Progenitor cell of endocrine pancreas (in vitro differentiated cells): ENCODE measurements around the gene ENGASE. TPM values are rescaled to one million over a fixed set of nuclear protein-coding genes. Genes with fewer than 3 reads are reported as not detected.

Experiments
- DNase-seq: peaks from one replicate; pipeline ENCODE4 v3.0.0; 2021; ENCODE audit warnings: low spot score; ENCODE audit not compliant: unreplicated experiment
- H3K27ac Mint-ChIP-seq: 2 replicates; pipeline ENCODE4 v1.8.0; 2021; ENCODE audit warnings: mild to moderate bottlenecking, moderate library complexity, mixed read lengths
- H3K27me3 Mint-ChIP-seq: 2 replicates; pipeline ENCODE4 v1.8.0; 2021; ENCODE audit warnings: mixed read lengths
- H3K36me3 Mint-ChIP-seq: 2 replicates; pipeline ENCODE4 v1.8.0; 2022; ENCODE audit warnings: mixed read lengths; ENCODE audit not compliant: insufficient read depth
- H3K4me1 Mint-ChIP-seq: 2 replicates; pipeline ENCODE4 v1.8.0; 2021; ENCODE audit warnings: low read depth, mixed read lengths
- H3K4me3 Mint-ChIP-seq: 2 replicates; pipeline ENCODE4 v1.8.0; 2021; ENCODE audit warnings: low read depth, mild to moderate bottlenecking, moderate library complexity, mixed read lengths
- H3K9me3 Mint-ChIP-seq: 2 replicates; pipeline ENCODE4 v1.8.0; 2021; ENCODE audit warnings: low read depth, mixed read lengths
- total RNA-seq: library from RNA; stranded (reverse); gene quantifications from 2 replicates; pipeline ENCODE4 v1.2.1, GENCODE V29; 2021
- TF ChIP-seq, protein P1 (sequence below): fragments of 200-600 bp; sonication (generic); IDR thresholded peaks from one replicate; pipeline ENCODE4 v1.5.0; 2021; ENCODE audit warnings: antibody characterized with exemption, mild to moderate bottlenecking; ENCODE audit not compliant: unreplicated experiment

Gene ENGASE
- total RNA-seq, 1 donor from 2014 or later, result 52.4 TPM

DNA sequence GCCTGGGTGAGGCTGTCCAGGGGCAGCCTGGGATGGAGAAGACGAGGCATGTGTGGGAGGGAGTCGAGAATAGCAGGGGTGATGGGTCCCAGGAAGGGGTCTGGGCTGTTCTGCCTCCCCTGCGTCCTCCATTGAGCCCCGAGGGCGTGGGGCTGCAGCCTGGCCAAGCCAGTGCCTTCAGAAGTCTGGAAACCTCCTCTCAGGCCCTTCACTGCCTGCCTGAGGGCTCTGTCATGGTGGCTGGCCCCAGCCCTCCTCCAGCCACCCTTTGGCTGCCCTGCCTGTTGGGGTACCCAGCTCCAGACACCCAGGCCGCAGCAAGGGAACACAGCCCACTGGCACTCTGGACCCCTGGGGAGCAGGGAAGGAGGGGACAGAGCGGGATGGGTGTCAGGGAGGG is 27.6 kb downstream of the ENGASE start:
- DNase-seq, result no peak
- Mint-ChIP-seq H3K27me3 (peaks cover 16% of the 10 kb centered on the region), H3K4me3 (no peak overlapping the region), H3K4me1 (no peaks in the 10 kb centered on the region), H3K36me3 (no peaks in the 10 kb centered on the region), H3K27ac (no peak overlapping the region), H3K9me3 (no peaks in the 10 kb centered on the region)
- TF ChIP-seq, protein P1, sequence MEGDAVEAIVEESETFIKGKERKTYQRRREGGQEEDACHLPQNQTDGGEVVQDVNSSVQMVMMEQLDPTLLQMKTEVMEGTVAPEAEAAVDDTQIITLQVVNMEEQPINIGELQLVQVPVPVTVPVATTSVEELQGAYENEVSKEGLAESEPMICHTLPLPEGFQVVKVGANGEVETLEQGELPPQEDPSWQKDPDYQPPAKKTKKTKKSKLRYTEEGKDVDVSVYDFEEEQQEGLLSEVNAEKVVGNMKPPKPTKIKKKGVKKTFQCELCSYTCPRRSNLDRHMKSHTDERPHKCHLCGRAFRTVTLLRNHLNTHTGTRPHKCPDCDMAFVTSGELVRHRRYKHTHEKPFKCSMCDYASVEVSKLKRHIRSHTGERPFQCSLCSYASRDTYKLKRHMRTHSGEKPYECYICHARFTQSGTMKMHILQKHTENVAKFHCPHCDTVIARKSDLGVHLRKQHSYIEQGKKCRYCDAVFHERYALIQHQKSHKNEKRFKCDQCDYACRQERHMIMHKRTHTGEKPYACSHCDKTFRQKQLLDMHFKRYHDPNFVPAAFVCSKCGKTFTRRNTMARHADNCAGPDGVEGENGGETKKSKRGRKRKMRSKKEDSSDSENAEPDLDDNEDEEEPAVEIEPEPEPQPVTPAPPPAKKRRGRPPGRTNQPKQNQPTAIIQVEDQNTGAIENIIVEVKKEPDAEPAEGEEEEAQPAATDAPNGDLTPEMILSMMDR, result no peak

DNA sequence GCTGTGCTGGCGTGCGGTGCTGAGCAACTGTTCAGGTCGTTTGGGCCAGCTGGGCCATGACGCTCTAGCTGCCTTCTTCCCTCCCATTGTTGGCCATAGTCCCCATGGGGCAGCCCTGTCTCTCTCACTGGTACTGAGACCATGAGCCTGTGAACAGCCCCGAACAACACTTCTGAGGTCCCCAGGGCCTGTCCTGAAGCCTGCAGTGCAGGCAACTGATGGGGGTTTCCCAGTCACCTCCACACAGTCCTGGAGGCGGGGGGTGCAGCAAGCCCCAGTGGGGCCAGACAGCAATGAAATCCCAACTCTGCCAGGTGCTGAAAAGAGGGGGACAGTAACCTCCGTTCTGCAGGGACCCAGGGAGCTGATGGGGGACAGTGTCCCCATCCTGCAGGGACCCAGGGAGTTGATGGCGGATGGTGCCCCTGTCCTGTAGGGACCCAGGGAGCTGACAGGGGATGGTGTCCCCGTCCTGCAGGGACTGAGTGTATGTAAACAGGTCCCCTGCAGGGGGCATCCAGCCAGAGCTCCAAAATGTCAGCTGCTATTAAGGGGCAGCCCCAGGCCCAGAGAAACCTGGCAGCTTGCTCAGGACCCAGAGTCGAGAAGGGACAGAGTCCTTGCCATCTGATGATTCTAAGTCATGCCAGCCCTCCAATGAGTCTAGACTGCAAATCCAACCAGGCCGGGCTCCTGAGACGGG is 30.4 kb downstream of the ENGASE start:
- Mint-ChIP-seq H3K4me1 (no peaks in the 10 kb centered on the region), H3K27ac (no peak overlapping the region), H3K36me3 (no peaks in the 10 kb centered on the region), H3K27me3 (peaks cover 5% of the 10 kb centered on the region), H3K9me3 (no peaks in the 10 kb centered on the region), H3K4me3 (no peak overlapping the region)
- TF ChIP-seq, protein P1, result no peak
- no peak for DNase-seq

DNA sequence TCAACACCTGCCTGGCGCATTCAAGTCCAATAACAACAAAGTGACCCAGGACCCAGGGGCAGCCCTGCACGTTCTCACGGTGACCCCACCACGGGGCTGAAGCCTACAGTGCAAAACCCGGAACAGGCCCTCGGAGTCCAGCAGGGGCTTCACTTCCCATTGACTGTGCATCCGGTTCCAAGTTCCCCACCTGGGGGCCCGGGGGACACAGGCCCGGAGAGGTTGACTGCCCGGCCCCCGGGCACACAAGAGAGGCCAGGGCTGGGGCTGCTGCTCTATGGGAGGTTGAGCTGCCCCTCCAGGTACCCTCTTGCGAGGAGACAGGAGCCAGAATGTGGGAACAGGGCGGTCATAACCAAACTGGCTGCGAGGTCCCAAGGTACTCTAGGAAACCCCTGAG is 31.3 kb downstream of the ENGASE start:
- peaks cover 5% of the 10 kb centered on the region for H3K27me3 Mint-ChIP-seq
- H3K27ac Mint-ChIP-seq, result no peak overlapping the region
- no peaks in the 10 kb centered on the region for H3K9me3 Mint-ChIP-seq
- TF ChIP-seq, protein P1, result no peak
- H3K4me3 Mint-ChIP-seq, result no peak overlapping the region
- DNase-seq, result no peak
- H3K36me3 Mint-ChIP-seq, result no peaks in the 10 kb centered on the region
- no peaks in the 10 kb centered on the region for H3K4me1 Mint-ChIP-seq

DNA sequence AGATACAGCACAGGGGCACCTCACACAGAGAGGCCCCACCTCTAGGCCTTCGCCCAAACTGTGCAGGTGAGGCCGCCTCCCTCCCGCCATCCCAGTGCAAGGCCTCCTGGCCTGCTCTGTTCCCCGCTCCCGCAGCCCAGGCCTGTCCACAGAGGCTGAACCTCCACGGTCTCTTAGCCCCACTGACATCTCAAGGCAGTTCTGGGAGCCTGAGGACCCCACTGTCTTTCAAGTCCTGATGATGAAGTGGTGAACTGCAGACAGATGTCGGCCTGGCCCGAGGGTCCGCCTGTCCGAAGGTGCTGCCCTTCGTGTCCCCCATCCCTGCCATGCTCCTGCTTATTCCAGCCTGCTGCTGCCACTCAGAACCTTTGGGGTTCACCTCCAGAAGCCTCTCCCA is 32.3 kb downstream of the ENGASE start:
- no peak for DNase-seq
- Mint-ChIP-seq H3K36me3 (no peaks in the 10 kb centered on the region), H3K4me1 (no peaks in the 10 kb centered on the region), H3K9me3 (no peaks in the 10 kb centered on the region), H3K27me3 (peaks cover 5% of the 10 kb centered on the region), H3K27ac (no peak overlapping the region), H3K4me3 (no peak overlapping the region)
- TF ChIP-seq, protein P1, result no peak

DNA sequence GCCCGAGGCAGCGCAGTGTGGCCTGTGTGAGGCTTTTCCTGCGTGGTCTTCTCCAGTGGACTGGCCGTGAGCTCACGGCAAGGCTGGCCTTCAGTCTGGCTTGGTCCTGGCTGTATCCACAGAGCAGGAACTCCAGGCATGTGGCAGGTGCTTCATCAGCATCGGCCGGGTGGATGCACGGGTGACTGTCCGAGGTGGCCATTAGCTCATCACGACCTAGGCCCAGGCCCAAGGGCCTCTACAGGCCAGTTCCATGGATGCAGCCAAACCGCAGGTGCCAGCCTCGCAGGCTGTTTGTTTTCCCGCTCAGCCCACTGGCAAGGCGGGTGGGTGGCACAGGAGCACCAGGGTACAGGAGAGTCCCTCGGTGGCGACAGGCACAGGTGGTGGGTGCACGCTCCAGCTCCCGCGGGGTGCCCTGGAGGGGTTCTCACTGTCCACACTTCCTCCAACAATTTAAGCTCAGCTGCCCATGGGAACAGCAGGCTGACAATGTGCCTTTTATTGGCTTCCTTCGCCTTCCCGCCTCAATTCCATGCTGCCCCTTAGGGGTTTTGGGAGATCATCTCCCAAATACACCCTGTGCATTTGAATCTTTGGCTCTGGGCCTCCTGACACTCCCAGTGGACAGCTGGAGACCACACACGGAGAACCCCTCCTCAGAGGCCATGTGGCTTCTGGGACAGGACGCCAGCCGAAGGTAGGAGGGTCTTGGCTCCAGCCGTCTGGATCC is 33.0 kb downstream of the ENGASE start:
- H3K4me3 Mint-ChIP-seq, result no peak overlapping the region
- no peak overlapping the region for H3K27ac Mint-ChIP-seq
- TF ChIP-seq, protein P1, result no peak

More for the DNA sequence above, 33.0 kb downstream of the ENGASE start:
- Mint-ChIP-seq H3K9me3 (no peaks in the 10 kb centered on the region), H3K4me1 (no peaks in the 10 kb centered on the region), H3K27me3 (peaks cover 5% of the 10 kb centered on the region), H3K36me3 (no peaks in the 10 kb centered on the region)
- no peak for DNase-seq
